AG04450 (cell line): ENCODE results near the gene CNN2. TPM values are rescaled to one million over a fixed set of nuclear protein-coding genes. Genes with fewer than 3 reads are reported as not detected.

Experiments
- CTCF ChIA-PET: fragments of 300-600, 350-600 bp; formaldehyde crosslinking; extraction: SDS; loops from one replicate; lab custom pipeline; 2022; ENCODE audit warnings: antibody characterized with exemption, inconsistent platforms; lab: Charles Lee
- POLR2A ChIA-PET: fragments of 350-600 bp; formaldehyde crosslinking; extraction: SDS; loops from one replicate; lab custom pipeline; 2021; ENCODE audit warnings: antibody characterized with exemption, inconsistent platforms; lab: Yijun Ruan, JAX
- DNase-seq: peaks from one replicate; pipeline ENCODE4 v3.0.0-alpha.2; 2011; ENCODE audit warnings: low read depth, low spot score
- H3K27ac ChIP-seq: one replicate; pipeline ENCODE4 v1.5.1; 2012; ENCODE audit warnings: low read depth, low read length, control low read depth
- H3K27me3 ChIP-seq: one replicate; pipeline ENCODE4 v1.6.0; 2012; ENCODE audit warnings: low read length; ENCODE audit not compliant: control insufficient read depth, insufficient read depth
- H3K4me3 ChIP-seq: 2 replicates; pipeline ENCODE4 v1.5.1; 2011; ENCODE audit warnings: mild to moderate bottlenecking, low read depth, low read length, control low read depth
- H3K9me3 ChIP-seq: 2 replicates; pipeline ENCODE4 v1.5.1; 2012; ENCODE audit warnings: low read length; ENCODE audit not compliant: control insufficient read depth, insufficient read depth
- CTCF ChIP-seq: IDR thresholded peaks from 2 replicates; pipeline ENCODE4 v1.5.1; 2011; ENCODE audit warnings: low read depth, low read length, control low read depth, inconsistent platforms
- polyA plus RNA-seq: library from polyadenylated mRNA; depleted of rRNA; stranded (reverse); fragments of >200 nt; gene quantifications from 2 replicates; pipeline ENCODE4 v1.2.3, GENCODE V29; 2011

CNN2 gene
- polyA plus RNA-seq, 1 experiment = 302 TPM

DNA sequence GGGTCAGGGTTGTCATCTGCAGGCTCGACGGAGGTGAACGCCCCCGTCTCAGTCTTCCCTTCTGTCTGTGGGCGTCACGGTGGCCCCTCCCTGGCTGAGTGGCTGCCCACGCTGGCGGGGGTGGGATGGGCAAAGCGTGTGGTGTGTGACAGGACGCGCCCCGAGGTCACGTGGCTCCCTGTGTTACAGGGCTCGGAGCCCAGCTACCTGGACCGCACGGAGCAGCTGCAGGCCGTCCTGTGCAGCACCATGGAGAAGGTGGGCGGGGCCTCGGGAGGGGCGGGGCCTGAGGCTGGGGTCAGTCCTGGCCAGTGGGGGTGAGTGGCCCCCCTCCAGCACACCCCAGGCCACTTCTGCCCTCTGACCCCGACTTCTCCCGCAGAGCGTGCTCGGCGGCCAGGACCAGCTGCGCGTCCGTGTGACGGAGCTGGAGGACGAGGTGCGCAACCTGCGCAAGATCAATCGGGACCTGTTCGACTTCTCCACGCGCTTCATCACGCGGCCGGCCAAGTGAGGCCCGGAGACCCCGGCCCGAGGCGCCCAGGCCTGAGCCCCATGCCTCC is 32.5 kb upstream of the CNN2 start:
- peaks cover 22% of the 10 kb centered on the region for H3K27me3 ChIP-seq
- H3K9me3 ChIP-seq = peaks cover 7% of the 10 kb centered on the region; the same call in 1 of the 2 replicates
- no peak overlapping the region for H3K4me3 ChIP-seq
- ChIA-PET CTCF (no interaction called here), POLR2A (no interaction called here)
- no peak for DNase-seq
- no peak overlapping the region for H3K27ac ChIP-seq
- no peak for TF ChIP-seq CTCF

DNA sequence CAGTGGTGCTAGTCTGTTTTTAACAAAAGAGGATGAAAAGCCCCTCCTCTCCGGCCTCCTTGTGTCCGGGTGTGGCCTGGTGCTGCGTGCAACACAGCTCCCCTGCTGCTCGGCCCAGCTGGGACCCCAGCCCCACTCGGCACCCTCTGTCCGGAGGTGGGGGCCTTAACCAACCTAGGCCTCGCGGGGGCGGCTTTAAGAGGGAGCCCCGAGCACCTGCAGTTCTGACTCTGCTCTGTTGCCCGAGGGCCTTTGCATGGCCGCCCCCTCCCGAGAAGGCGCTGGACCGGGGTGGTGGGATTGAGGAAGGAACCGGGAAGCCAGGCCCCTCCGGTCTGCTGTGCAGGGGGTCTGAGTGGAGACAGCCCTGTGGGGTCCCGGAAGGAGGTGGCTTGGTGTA is 31.9 kb upstream of the CNN2 start:
- peaks cover 7% of the 10 kb centered on the region; the same call in 1 of the 2 replicates for H3K9me3 ChIP-seq
- ChIA-PET CTCF (no interaction called here), POLR2A (no interaction called here)
- no peak overlapping the region for H3K4me3 ChIP-seq
- DNase-seq = no peak
- H3K27ac ChIP-seq = no peak overlapping the region
- H3K27me3 ChIP-seq = peaks cover 28% of the 10 kb centered on the region
- no peak for TF ChIP-seq CTCF

GRCh38 chr19:995051-995827 is 31.2 kb upstream of the CNN2 start:
- H3K4me3 ChIP-seq = no peak overlapping the region
- DNase-seq = no peak
- POLR2A ChIA-PET = no interaction called here
- peaks cover 29% of the 10 kb centered on the region for H3K27me3 ChIP-seq
- H3K27ac ChIP-seq = no peak overlapping the region
- TF ChIP-seq CTCF = no peak
- CTCF ChIA-PET = no interaction called here
- H3K9me3 ChIP-seq = peaks cover 7% of the 10 kb centered on the region; the same call in 1 of the 2 replicates

- CTCF ChIA-PET = interaction anchor here (0.6 to 1.0 kb wide), 2 partner anchors 72 to 198 kb away, joined by 4 to 8 read pairs; no protein-coding TSS in a partner anchor
- DNase-seq = no peak
- no peak for TF ChIP-seq CTCF
Observed at GRCh38 chr19:996051-996838, 30.2 kb upstream of the CNN2 start.

More at GRCh38 chr19:996051-996838, 30.2 kb upstream of the CNN2 start:
- H3K27me3 ChIP-seq = peaks cover 34% of the 10 kb centered on the region
- POLR2A ChIA-PET = interaction anchor here (0.5 kb wide), 1 partner anchor 197 kb away, joined by 3 read pairs; no protein-coding TSS in a partner anchor
- no peak overlapping the region for H3K27ac ChIP-seq
- H3K9me3 ChIP-seq = no peaks in the 10 kb centered on the region; the same call in 1 of the 2 replicates
- H3K4me3 ChIP-seq = peak overlapping the region; percentile 41
